Osteoblast (primary cell): ENCODE measurements around the gene ATN1. TPM values are rescaled to one million over a fixed set of nuclear protein-coding genes. Genes with fewer than 3 reads are reported as not detected.

Source experiments
- DNase-seq: peaks from one replicate; pipeline ENCODE4 v3.0.0; 2011; ENCODE audit warnings: low spot score, mixed read lengths; ENCODE audit not compliant: insufficient read length; ENCODE audit errors: missing footprints
- H2AFZ ChIP-seq: 2 replicates; pipeline ENCODE4 v1.6.0; 2011; ENCODE audit warnings: mild to moderate bottlenecking, low read length
- H3K27ac ChIP-seq: 2 replicates; pipeline ENCODE4 v1.5.1; 2011; ENCODE audit warnings: mild to moderate bottlenecking, low read depth, low read length, moderate library complexity
- H3K27me3 ChIP-seq: 2 replicates; pipeline ENCODE4 v1.6.0; 2012; ENCODE audit warnings: mild to moderate bottlenecking, control low read depth, inconsistent platforms, low read length, moderate library complexity; ENCODE audit not compliant: insufficient read depth
- H3K36me3 ChIP-seq: 2 replicates; pipeline ENCODE4 v1.5.1; 2011; ENCODE audit warnings: mild to moderate bottlenecking, low read length, control low read depth, moderate library complexity; ENCODE audit not compliant: insufficient read depth
- H3K4me1 ChIP-seq: 2 replicates; pipeline ENCODE4 v1.5.1; 2011; ENCODE audit warnings: mild to moderate bottlenecking, low read length, control low read depth, moderate library complexity; ENCODE audit not compliant: insufficient read depth
- H3K4me2 ChIP-seq: 2 replicates; pipeline ENCODE4 v1.6.0; 2011; ENCODE audit warnings: mild to moderate bottlenecking, low read length; ENCODE audit not compliant: insufficient read depth
- H3K4me3 ChIP-seq: fragments of 200-600 bp; sonication (generic); 3 replicates; pipeline ENCODE4 v1.5.1; 2012; ENCODE audit warnings: mild to moderate bottlenecking, low read length, inconsistent platforms; ENCODE audit not compliant: insufficient read depth
- H3K79me2 ChIP-seq: 2 replicates; pipeline ENCODE4 v1.6.0; 2012; ENCODE audit warnings: mild to moderate bottlenecking, low read length, control low read depth, inconsistent platforms; ENCODE audit not compliant: insufficient read depth
- H3K9me3 ChIP-seq: 2 replicates; pipeline ENCODE4 v1.5.1; 2011; ENCODE audit warnings: low read depth, low read length, control low read depth
- H4K20me1 ChIP-seq: 2 replicates; pipeline ENCODE4 v1.6.0; 2012; ENCODE audit warnings: mild to moderate bottlenecking, low read length, control low read depth; ENCODE audit not compliant: insufficient read depth
- total RNA-seq: library from RNA; depleted of rRNA; stranded (reverse); fragments of >200 nt; gene quantifications from 2 replicates; pipeline ENCODE4 v1.2.3, GENCODE V29; 2012
- TF ChIP-seq, protein P1 (sequence below): IDR thresholded peaks from 2 replicates; pipeline ENCODE4 v1.5.1; 2011; ENCODE audit warnings: mild to moderate bottlenecking, low read depth, low read length, moderate library complexity; ENCODE audit errors: extremely low read depth

ATN1 gene
- total RNA-seq, 1 donor = 14.1 TPM

DNA sequence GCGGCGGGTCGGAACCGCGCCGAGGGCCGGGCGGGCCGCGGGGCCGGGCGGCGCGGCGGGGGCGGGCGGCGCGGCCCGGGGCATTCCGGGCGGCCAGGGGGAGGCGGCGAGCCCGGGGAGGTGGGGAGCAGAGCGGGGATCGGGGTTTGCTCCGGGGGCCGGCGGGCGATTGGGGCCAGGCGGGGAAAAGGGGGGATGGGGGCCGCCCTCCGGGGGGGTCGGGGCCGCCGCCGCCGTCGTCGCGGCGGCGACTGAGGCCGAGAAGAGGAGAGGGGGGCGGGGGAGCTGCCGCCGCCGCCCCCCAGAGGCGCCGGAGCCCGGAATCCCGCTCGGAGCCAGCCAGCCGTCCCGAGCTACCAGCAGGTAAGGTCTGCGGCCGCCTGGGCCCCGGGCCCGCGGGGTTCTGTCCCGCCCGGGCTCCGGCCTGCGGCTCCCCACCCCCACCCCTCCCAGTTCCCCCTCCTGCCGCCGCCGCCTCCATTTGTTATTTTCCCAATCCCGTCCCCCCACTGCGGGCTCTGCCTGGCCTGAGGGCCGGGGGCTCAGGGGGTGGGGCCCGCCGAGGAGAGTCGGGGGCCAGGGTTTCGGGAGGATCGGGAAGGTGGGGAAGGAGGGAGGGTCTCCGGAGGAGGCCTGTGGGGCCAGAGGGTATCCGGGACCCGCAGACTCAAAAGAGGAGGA lies 403 bp downstream of the ATN1 start:
- peak overlapping the region; percentile 34 for H3K27ac ChIP-seq
- peak overlapping the region; percentile 89 for H3K4me3 ChIP-seq
- H3K9me3 ChIP-seq = no peaks in the 10 kb centered on the region
- peaks cover 58% of the 10 kb centered on the region for H3K79me2 ChIP-seq
- peak overlapping the region; percentile 94 for H3K4me2 ChIP-seq
- H2AFZ ChIP-seq = no peak overlapping the region
- TF ChIP-seq, protein P1, sequence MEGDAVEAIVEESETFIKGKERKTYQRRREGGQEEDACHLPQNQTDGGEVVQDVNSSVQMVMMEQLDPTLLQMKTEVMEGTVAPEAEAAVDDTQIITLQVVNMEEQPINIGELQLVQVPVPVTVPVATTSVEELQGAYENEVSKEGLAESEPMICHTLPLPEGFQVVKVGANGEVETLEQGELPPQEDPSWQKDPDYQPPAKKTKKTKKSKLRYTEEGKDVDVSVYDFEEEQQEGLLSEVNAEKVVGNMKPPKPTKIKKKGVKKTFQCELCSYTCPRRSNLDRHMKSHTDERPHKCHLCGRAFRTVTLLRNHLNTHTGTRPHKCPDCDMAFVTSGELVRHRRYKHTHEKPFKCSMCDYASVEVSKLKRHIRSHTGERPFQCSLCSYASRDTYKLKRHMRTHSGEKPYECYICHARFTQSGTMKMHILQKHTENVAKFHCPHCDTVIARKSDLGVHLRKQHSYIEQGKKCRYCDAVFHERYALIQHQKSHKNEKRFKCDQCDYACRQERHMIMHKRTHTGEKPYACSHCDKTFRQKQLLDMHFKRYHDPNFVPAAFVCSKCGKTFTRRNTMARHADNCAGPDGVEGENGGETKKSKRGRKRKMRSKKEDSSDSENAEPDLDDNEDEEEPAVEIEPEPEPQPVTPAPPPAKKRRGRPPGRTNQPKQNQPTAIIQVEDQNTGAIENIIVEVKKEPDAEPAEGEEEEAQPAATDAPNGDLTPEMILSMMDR = no peak
- peaks cover 31% of the 10 kb centered on the region for H4K20me1 ChIP-seq
- H3K27me3 ChIP-seq = no peaks in the 10 kb centered on the region
- peaks cover 8% of the 10 kb centered on the region for H3K36me3 ChIP-seq
- peaks cover 55% of the 10 kb centered on the region for H3K4me1 ChIP-seq
- DNase-seq = peak; percentile 92

DNA sequence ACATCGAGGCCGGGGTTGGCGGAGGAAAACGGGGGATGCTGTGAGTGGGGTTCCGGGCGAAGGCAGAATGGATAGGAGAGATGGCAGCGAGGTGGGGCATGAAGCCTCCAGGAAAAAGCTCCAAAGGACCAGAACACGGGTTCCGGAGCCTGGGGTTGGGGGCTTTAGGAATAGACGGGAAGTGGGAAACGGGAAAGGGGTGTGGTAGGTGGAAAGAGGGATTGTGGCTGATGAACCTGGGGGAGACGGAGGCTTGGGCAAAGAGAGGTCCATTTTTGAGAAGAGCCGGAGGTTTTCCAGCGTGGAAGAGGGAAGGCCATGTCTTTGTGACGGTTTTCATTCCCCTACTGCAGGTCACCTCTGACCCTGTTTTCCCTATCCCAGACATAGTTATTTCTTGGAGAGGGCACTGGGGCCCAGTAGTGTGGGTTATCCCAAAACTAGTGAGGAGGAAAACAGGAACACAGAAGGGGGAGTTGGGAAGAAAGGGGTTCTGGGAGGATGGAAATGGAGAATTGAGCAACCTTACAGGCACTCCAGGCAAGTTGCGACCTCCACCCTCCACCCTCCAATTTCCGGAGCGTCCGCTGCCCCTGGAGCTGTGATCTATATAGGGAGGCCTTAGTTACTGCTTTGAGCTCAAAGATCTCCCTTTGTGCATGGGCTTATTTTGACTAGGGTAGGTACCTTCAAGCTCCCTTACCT lies 1.1 kb downstream of the ATN1 start:
- peak; percentile 87 for DNase-seq
- no peaks in the 10 kb centered on the region for H3K9me3 ChIP-seq
- TF ChIP-seq, protein P1 = no peak
- no peaks in the 10 kb centered on the region for H3K27me3 ChIP-seq
- no peak overlapping the region for H2AFZ ChIP-seq
- peak overlapping the region; percentile 94 for H3K4me2 ChIP-seq
- H4K20me1 ChIP-seq = peaks cover 38% of the 10 kb centered on the region
- H3K36me3 ChIP-seq = peaks cover 6% of the 10 kb centered on the region
- peak overlapping the region; percentile 89 for H3K4me3 ChIP-seq
- H3K27ac ChIP-seq = peak overlapping the region; percentile 34
- peaks cover 65% of the 10 kb centered on the region for H3K79me2 ChIP-seq
- peaks cover 62% of the 10 kb centered on the region for H3K4me1 ChIP-seq

DNA sequence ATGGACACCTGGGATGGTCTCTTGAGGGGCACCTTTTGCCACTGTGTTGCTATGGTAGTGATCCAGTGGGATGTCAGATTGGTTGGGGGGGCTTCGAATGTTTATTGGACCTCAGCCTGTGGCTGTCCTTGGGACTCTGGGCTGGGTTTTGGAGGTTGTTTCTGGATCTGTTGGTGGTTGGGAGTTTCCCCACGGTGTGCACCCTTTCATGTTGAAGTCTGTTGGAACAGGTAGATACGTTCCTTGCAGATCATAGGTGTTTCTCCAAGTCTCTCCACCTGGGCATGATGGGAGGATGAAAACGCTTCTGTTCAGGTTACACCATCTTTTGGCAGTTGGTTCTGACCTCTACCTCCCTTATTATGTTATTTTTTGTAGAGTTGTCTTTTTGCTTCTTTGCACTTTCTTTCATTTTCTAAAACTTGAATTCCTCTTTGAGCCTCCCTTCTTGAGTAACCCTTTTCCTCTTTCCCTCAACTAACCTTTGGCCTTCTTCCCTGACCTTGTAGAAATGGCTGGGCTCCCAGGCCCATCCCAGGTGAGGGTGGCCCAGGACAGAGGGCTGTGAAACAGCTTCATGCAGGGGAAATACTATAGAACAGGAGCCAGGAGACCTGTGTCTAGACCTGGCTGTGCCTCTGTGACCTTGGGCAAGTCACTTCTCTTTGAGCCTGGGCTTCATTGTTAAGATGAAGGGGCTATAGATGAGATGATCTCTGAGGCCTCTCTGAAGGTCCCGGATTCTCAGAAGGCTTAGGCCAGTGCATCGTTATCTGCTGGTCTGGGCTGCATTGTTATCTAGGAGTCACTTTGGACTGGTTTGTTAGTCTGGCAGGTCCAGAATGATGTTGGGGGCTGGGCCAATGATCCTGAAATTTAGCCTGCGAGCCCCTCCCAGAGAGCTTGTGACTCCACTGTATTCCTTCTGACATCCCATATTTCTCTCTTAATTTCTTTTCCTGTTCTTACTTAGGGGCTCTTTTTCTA lies 2.0 kb downstream of the ATN1 start:
- Histone ChIP-seq H3K4me3 (peak overlapping the region; percentile 89), H3K9me3 (no peaks in the 10 kb centered on the region), H2AFZ (no peak overlapping the region), H3K27me3 (no peaks in the 10 kb centered on the region), H3K4me2 (peak overlapping the region; percentile 94), H3K4me1 (peaks cover 65% of the 10 kb centered on the region), H3K27ac (peak overlapping the region; percentile 34), H4K20me1 (peaks cover 44% of the 10 kb centered on the region), H3K36me3 (peaks cover 15% of the 10 kb centered on the region), H3K79me2 (peaks cover 69% of the 10 kb centered on the region)
- DNase-seq = peak; percentile 79
- TF ChIP-seq, protein P1 = no peak
